Loucy (cell line): ENCODE results near the gene PLXNA3.

Experiments used
- H2AFZ ChIP-seq: fragments of 200-600 bp; sonication (generic); 2 replicates; pipeline ENCODE4 v1.6.0; 2016; ENCODE audit warnings: antibody characterized with exemption, mild to moderate bottlenecking, low read length, moderate library complexity
- H3F3A ChIP-seq: fragments of 200-600 bp; 2 replicates; pipeline ENCODE4 v1.6.0; 2016; ENCODE audit warnings: antibody characterized with exemption, low read depth, mild to moderate bottlenecking
- H3K27me3 ChIP-seq: fragments of 200-600 bp; sonication (generic); 2 replicates; pipeline ENCODE4 v1.6.1; 2014; ENCODE audit warnings: low read length, mild to moderate bottlenecking; ENCODE audit not compliant: insufficient read depth, poor library complexity, severe bottlenecking
- H3K36me3 ChIP-seq: fragments of 200-600 bp; sonication (generic); 2 replicates; pipeline ENCODE4 v1.6.1; 2016; ENCODE audit warnings: low read length; ENCODE audit not compliant: insufficient read depth
- H3K4me1 ChIP-seq: fragments of 200-600 bp; sonication (generic); 2 replicates; pipeline ENCODE4 v1.5.1; 2014; ENCODE audit warnings: low read length, mild to moderate bottlenecking; ENCODE audit not compliant: insufficient read depth, poor library complexity, severe bottlenecking
- H3K4me2 ChIP-seq: fragments of 200-600 bp; sonication (generic); 2 replicates; pipeline ENCODE4 v1.6.0; 2014; ENCODE audit warnings: antibody characterized with exemption, low read length, low read depth, mild to moderate bottlenecking; ENCODE audit not compliant: poor library complexity, severe bottlenecking
- H3K4me3 ChIP-seq: fragments of 200-600 bp; sonication (generic); 2 replicates; pipeline ENCODE4 v1.5.1; 2014; ENCODE audit warnings: low read length, mild to moderate bottlenecking, mixed read lengths; ENCODE audit not compliant: poor library complexity, severe bottlenecking
- H3K79me2 ChIP-seq: fragments of 200-600 bp; sonication (generic); 2 replicates; pipeline ENCODE4 v1.6.1; 2014; ENCODE audit warnings: low read length; ENCODE audit not compliant: insufficient read depth
- H3K9ac ChIP-seq: fragments of 200-600 bp; sonication (generic); 2 replicates; pipeline ENCODE4 v1.6.0; 2014; ENCODE audit warnings: mild to moderate bottlenecking, low read depth, low read length, moderate library complexity; ENCODE audit not compliant: poor library complexity, severe bottlenecking
- H3K9me2 ChIP-seq: fragments of 200-600 bp; sonication (generic); replicated peaks from 2 replicates; pipeline ENCODE4 v1.6.1; 2016; ENCODE audit warnings: low read depth, low read length, mixed read lengths
- H3K9me3 ChIP-seq: fragments of 200-600 bp; sonication (generic); 2 replicates; pipeline ENCODE4 v1.6.1; 2014; ENCODE audit warnings: mild to moderate bottlenecking, antibody characterized with exemption, low read length, low read depth; ENCODE audit not compliant: insufficient read depth
- H4K20me1 ChIP-seq: fragments of 200-600 bp; sonication (generic); 2 replicates; pipeline ENCODE4 v1.6.0; 2014; ENCODE audit warnings: antibody characterized with exemption, low read length, mild to moderate bottlenecking; ENCODE audit not compliant: insufficient read depth, poor library complexity, severe bottlenecking
- EZH2phosphoT487 ChIP-seq: fragments of 200-600 bp; IDR thresholded peaks from 2 replicates; pipeline ENCODE4 v1.6.1; 2018; ENCODE audit warnings: antibody characterized with exemption, mild to moderate bottlenecking, moderate library complexity, borderline replicate concordance
- TF ChIP-seq, protein P1 (sequence below): fragments of 200-600 bp; sonication (generic); conservative IDR thresholded peaks from 2 replicates; pipeline ENCODE4 v1.5.1; 2014; ENCODE audit warnings: mild to moderate bottlenecking, antibody characterized with exemption, low read length

The PLXNA3 gene

DNA sequence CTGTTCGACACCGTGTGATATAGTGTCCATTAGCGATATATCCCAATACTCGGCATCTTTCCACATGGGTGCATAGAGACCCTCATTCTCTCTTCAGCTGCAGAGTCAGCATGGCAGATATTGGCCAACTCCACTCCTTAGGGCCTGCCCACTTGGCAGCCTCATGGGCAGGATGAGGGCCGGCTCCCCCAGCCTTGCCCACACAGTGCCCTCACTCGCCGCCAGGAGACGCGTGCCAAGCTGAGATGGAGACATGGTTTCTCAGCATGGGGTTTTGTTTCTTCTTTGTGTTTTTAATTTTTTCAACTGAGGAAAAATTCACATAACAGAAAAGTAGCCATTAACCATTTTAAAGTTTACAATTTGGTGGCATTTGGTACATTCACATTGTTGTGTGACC, 5.3 kb upstream of the PLXNA3 start:
- Histone ChIP-seq H3K4me2 (no peak overlapping the region), H3K9me3 (no peaks in the 10 kb centered on the region), H2AFZ (no peak overlapping the region), H3K9me2 (no peaks in the 10 kb centered on the region), H4K20me1 (no peaks in the 10 kb centered on the region), H3K27me3 (no peaks in the 10 kb centered on the region), H3K4me3 (no peak overlapping the region), H3K4me1 (no peaks in the 10 kb centered on the region), H3K36me3 (no peaks in the 10 kb centered on the region), H3K79me2 (no peaks in the 10 kb centered on the region), H3F3A (no peaks in the 10 kb centered on the region), H3K9ac (no peak overlapping the region)
- no peak for TF ChIP-seq EZH2phosphoT487
- TF ChIP-seq, protein P1, sequence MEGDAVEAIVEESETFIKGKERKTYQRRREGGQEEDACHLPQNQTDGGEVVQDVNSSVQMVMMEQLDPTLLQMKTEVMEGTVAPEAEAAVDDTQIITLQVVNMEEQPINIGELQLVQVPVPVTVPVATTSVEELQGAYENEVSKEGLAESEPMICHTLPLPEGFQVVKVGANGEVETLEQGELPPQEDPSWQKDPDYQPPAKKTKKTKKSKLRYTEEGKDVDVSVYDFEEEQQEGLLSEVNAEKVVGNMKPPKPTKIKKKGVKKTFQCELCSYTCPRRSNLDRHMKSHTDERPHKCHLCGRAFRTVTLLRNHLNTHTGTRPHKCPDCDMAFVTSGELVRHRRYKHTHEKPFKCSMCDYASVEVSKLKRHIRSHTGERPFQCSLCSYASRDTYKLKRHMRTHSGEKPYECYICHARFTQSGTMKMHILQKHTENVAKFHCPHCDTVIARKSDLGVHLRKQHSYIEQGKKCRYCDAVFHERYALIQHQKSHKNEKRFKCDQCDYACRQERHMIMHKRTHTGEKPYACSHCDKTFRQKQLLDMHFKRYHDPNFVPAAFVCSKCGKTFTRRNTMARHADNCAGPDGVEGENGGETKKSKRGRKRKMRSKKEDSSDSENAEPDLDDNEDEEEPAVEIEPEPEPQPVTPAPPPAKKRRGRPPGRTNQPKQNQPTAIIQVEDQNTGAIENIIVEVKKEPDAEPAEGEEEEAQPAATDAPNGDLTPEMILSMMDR, result no peak

DNA sequence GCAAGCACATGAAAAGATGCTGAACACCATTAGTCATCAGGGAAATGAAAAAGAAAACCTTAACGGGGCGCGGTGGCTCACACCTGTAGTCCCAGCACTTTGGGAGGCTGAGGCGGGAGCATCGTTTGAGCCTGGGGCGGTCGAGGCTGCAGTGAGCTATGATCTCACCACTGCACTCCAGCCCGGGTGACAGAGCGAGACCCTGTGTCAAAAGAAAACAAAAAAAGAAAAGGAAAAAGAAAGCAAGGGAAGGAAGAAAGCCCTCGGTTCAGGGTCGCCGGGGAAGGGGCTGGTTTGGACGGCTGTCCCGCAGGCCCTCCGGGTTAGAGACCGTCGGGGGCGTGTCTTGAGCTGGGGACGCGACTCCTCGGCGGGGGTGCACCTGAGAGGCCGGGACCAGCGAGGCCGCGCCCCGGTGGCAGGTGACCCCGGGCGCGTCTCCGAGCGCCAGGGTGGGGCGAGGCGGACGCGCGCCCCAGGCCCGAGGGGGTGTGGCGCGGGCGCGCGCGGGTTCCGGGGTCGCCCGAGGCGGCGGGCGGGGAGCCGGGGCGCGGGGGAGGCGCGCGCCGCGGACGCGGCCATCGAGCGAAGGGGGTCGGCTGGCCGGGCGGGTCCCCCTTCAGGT, 478 bp upstream of the PLXNA3 start:
- no peaks in the 10 kb centered on the region for H3F3A ChIP-seq
- no peak for TF ChIP-seq EZH2phosphoT487
- TF ChIP-seq, protein P1, result no peak
- H3K4me3 ChIP-seq, result peak overlapping the region; percentile 81
- no peaks in the 10 kb centered on the region for H3K9me3 ChIP-seq
- no peak overlapping the region for H3K9ac ChIP-seq
- no peaks in the 10 kb centered on the region for H4K20me1 ChIP-seq
- H3K79me2 ChIP-seq, result peaks cover 8% of the 10 kb centered on the region; the same call in 1 of the 2 replicates
- H3K36me3 ChIP-seq, result no peaks in the 10 kb centered on the region
- H3K4me1 ChIP-seq, result no peaks in the 10 kb centered on the region
- no peaks in the 10 kb centered on the region for H3K27me3 ChIP-seq
- peak overlapping the region; percentile 58 for H3K4me2 ChIP-seq
- peak overlapping the region; percentile 81; the same call in 1 of the 2 replicates for H2AFZ ChIP-seq
- H3K9me2 ChIP-seq, result no peaks in the 10 kb centered on the region

DNA sequence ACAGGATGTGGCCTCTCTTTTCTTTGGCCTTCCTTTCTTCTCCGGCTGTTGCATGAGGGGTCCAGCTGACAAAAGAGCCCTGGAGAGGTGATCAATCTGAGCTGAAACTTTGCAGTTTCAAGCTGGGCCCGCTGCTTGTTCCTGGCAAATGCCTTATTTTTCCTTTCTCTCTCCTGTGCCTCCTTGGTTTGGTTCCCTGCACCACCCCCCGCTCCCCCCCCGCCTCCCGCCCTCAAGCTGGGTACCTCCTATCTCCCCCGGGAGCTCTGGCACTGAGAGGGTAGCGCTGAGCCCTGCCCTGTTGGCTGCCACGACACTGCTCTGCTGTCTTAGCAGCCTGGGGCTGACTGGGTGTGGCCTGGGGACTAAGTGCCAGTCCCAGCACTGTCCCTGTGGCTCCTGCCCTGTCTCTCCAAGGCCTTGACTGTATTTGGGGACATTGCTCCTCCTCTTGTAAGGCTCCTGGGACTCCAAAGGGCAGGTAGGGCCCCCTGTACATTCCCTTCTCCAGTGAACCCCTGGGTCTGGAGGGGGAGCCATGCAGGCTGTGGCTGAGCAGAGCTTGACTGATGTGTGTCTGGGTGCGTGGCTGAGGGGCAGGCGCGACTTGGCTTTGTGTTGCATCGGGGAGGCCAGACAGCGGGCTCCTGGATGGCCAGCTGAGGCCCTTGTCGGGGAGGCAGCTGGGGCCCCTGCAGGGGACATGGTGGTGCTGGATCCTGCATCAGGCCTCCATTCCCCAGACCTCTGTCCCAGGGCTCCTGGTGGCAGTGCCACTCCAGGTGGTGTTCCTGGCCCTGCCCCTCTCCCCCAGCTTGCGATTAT, 1.1 kb downstream of the PLXNA3 start:
- H2AFZ ChIP-seq, result no peak overlapping the region
- peaks cover 8% of the 10 kb centered on the region; the same call in 1 of the 2 replicates for H3K79me2 ChIP-seq
- H3K9me2 ChIP-seq, result no peaks in the 10 kb centered on the region
- no peaks in the 10 kb centered on the region for H3K4me1 ChIP-seq
- no peaks in the 10 kb centered on the region for H3K36me3 ChIP-seq
- H3K9me3 ChIP-seq, result no peaks in the 10 kb centered on the region
- H3K9ac ChIP-seq, result peak overlapping the region; percentile 70
- TF ChIP-seq EZH2phosphoT487, result no peak
- TF ChIP-seq, protein P1, result no peak
- H3K4me2 ChIP-seq, result peak overlapping the region; percentile 77
- H3K27me3 ChIP-seq, result no peaks in the 10 kb centered on the region
- no peaks in the 10 kb centered on the region for H4K20me1 ChIP-seq
- H3K4me3 ChIP-seq, result peak overlapping the region; percentile 81
- no peaks in the 10 kb centered on the region for H3F3A ChIP-seq
